Gastroesophageal sphincter (tissue), 3 donors: ENCODE data around the gene ODAD4.

Experiments used
- EP300 ChIP-seq: sonication (generic); formaldehyde crosslinking; IDR thresholded peaks from one replicate; pipeline ENCODE4 v1.6.1; 2017; ENCODE audit warnings: antibody characterized with exemption, mild to moderate bottlenecking
- POLR2A ChIP-seq, 2 donors: fragments of 450-650 bp; IDR thresholded peaks; one replicate each; pipeline ENCODE4 v1.6.1; 2017; ENCODE audit warnings: antibody characterized with exemption in 2 of 2, mild to moderate bottlenecking in 2 of 2, moderate library complexity in 1 of 2
- POLR2AphosphoS5 ChIP-seq: sonication (generic); formaldehyde crosslinking; IDR thresholded peaks from one replicate; pipeline ENCODE4 v1.6.1; 2017; ENCODE audit warnings: antibody characterized with exemption
- TF ChIP-seq, protein P1 (sequence below), 4 experiments: fragments of 200-600 bp in 2 of 4; fragments of 450-650 bp in 2 of 4; sonication (generic) in 1 of 4; IDR thresholded peaks; one replicate each; pipeline ENCODE4 v1.5.1; 2017 to 2019; ENCODE audit warnings: antibody characterized with exemption in 4 of 4, mild to moderate bottlenecking in 2 of 4, moderate library complexity in 2 of 4

DNA sequence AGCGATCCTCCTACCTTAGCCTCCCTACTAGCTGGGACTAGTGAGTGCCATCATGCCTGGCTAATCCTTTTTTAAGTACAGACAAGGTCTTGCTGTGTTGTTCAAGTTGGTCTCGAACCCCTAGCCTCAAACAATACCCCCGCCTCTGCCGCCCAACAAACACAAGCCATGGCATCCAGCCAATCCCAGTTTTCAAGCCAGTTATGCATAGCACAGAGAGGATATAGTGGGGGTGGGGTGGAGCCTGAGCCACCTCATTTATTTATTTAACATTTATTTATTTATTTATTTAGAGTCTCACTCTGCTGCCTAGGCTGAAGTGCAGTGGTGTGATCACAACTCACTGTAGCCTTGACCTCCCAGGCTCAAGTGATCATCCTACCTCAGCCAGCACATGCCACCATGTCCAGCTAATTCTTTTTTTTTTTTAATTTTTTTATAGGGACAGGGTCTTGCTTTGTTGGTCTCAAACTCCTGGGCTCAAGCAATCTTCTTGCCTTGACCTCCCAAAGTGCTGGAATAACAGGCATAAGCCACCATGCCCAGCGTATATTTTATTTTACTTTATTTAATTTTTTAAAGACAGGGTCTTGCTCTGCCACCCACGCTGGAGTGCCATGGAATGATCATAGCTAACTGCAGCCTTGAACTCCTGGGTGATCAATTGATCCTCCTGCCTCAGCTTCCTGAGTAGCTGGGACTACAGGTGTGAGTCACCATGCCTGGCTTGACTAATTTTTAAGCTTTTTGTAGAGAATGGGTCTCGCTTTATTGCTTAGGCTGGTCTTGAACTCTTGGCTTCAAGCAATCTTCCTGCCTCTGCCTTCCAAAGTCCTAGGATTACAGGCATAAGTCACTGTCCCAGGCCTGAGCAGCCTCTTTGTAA lies 39.0 kb upstream of the ODAD4 start:
- TF ChIP-seq POLR2A (IDR thresholded peaks at IDR 0.05) (no peak), EP300 (no peak), POLR2AphosphoS5 (no peak)
- TF ChIP-seq, protein P1, sequence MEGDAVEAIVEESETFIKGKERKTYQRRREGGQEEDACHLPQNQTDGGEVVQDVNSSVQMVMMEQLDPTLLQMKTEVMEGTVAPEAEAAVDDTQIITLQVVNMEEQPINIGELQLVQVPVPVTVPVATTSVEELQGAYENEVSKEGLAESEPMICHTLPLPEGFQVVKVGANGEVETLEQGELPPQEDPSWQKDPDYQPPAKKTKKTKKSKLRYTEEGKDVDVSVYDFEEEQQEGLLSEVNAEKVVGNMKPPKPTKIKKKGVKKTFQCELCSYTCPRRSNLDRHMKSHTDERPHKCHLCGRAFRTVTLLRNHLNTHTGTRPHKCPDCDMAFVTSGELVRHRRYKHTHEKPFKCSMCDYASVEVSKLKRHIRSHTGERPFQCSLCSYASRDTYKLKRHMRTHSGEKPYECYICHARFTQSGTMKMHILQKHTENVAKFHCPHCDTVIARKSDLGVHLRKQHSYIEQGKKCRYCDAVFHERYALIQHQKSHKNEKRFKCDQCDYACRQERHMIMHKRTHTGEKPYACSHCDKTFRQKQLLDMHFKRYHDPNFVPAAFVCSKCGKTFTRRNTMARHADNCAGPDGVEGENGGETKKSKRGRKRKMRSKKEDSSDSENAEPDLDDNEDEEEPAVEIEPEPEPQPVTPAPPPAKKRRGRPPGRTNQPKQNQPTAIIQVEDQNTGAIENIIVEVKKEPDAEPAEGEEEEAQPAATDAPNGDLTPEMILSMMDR (IDR thresholded peaks at IDR 0.05): no peak
